Measurements from ENCODE around the gene E4F1. TPM values are rescaled to one million over a fixed set of nuclear protein-coding genes. Genes with fewer than 3 reads are reported as not detected.

E4F1 gene
- total RNA-seq, 1 experiment from 2014 or later = 49.0 TPM

GRCh38 chr16:2282262-2282661 is 58.9 kb downstream of the E4F1 start:
- Histone ChIP-seq H3K27ac (ENCODE audit: low read length) (no peak overlapping the region), H3K9ac (ENCODE audit: low read length) (no peak overlapping the region), H3K36me3 (ENCODE audit: low read depth, low read length) (no peaks in the 10 kb centered on the region), H3K4me1 (ENCODE audit: insufficient read depth, low read length) (no peaks in the 10 kb centered on the region), H3K4me3 (ENCODE audit: low read length) (no peak overlapping the region), H3F3A (ENCODE audit: low read length, unreplicated experiment) (no peaks in the 10 kb centered on the region), H3K79me2 (ENCODE audit: low read length) (no peaks in the 10 kb centered on the region), H3K27me3 (ENCODE audit: low read length) (no peaks in the 10 kb centered on the region), H3K9me2 (replicated peaks; ENCODE audit: low read length) (no peaks in the 10 kb centered on the region), H3K9me3 (ENCODE audit: low read length) (no peaks in the 10 kb centered on the region), H2AFZ (ENCODE audit: low read length) (no peak overlapping the region), H4K20me1 (ENCODE audit: low read length) (no peaks in the 10 kb centered on the region), H3K4me2 (ENCODE audit: low read length) (no peak overlapping the region)
- DNase-seq = no peak
- CTCF ChIA-PET = no interaction called here
- POLR2A ChIA-PET (ENCODE audit: unreplicated experiment) = no interaction called here
- TF ChIP-seq EZH2 (IDR thresholded peaks at IDR 0.05; ENCODE audit: low read length, unreplicated experiment) (no peak), EZH2phosphoT487 (IDR thresholded peaks at IDR 0.05; ENCODE audit: borderline replicate concordance, low read length) (no peak), CTCF (conservative IDR thresholded peaks at IDR 0.05; ENCODE audit: low read depth, low read length) (no peak)
- no peak for ATAC-seq
- intact Hi-C loops (cut with micrococcal nuclease) = no loop called here
- no TSS peak for BruUV-seq (replicated peaks)

GRCh38 chr16:2282866-2283555 is 59.6 kb downstream of the E4F1 start:
- Histone ChIP-seq H3K9me3 (ENCODE audit: low read length) (no peaks in the 10 kb centered on the region), H3K27me3 (ENCODE audit: low read length) (no peaks in the 10 kb centered on the region), H3K4me1 (ENCODE audit: insufficient read depth, low read length) (no peaks in the 10 kb centered on the region), H3K79me2 (ENCODE audit: low read length) (no peaks in the 10 kb centered on the region), H2AFZ (ENCODE audit: low read length) (no peak overlapping the region), H3K9ac (ENCODE audit: low read length) (no peak overlapping the region), H3F3A (ENCODE audit: low read length, unreplicated experiment) (no peaks in the 10 kb centered on the region), H3K4me3 (ENCODE audit: low read length) (no peak overlapping the region), H3K9me2 (replicated peaks; ENCODE audit: low read length) (no peaks in the 10 kb centered on the region), H4K20me1 (ENCODE audit: low read length) (no peaks in the 10 kb centered on the region), H3K36me3 (ENCODE audit: low read depth, low read length) (no peaks in the 10 kb centered on the region), H3K4me2 (ENCODE audit: low read length) (no peak overlapping the region), H3K27ac (ENCODE audit: low read length) (no peak overlapping the region)
- intact Hi-C loops (cut with micrococcal nuclease) = no loop called here
- TF ChIP-seq EZH2phosphoT487 (IDR thresholded peaks at IDR 0.05; ENCODE audit: borderline replicate concordance, low read length) = no peak
- TF ChIP-seq EZH2 (IDR thresholded peaks at IDR 0.05; ENCODE audit: low read length, unreplicated experiment) = no peak
- no peak for TF ChIP-seq CTCF (conservative IDR thresholded peaks at IDR 0.05; ENCODE audit: low read depth, low read length)
- no TSS peak for BruUV-seq (replicated peaks)
- POLR2A ChIA-PET (ENCODE audit: unreplicated experiment) = no interaction called here
- ATAC-seq (no peak), DNase-seq (no peak)
- CTCF ChIA-PET = no interaction called here

GRCh38 chr16:2284001-2284770 is 60.8 kb downstream of the E4F1 start:
- Histone ChIP-seq H3K36me3 (ENCODE audit: low read depth, low read length) (no peaks in the 10 kb centered on the region), H3K4me1 (ENCODE audit: insufficient read depth, low read length) (no peaks in the 10 kb centered on the region), H3K27me3 (ENCODE audit: low read length) (no peaks in the 10 kb centered on the region), H3K4me2 (ENCODE audit: low read length) (no peak overlapping the region), H3K9me3 (ENCODE audit: low read length) (no peaks in the 10 kb centered on the region), H3K79me2 (ENCODE audit: low read length) (no peaks in the 10 kb centered on the region), H2AFZ (ENCODE audit: low read length) (no peak overlapping the region), H3K9me2 (replicated peaks; ENCODE audit: low read length) (no peaks in the 10 kb centered on the region), H4K20me1 (ENCODE audit: low read length) (no peaks in the 10 kb centered on the region), H3F3A (ENCODE audit: low read length, unreplicated experiment) (no peaks in the 10 kb centered on the region), H3K9ac (ENCODE audit: low read length) (no peak overlapping the region), H3K4me3 (ENCODE audit: low read length) (no peak overlapping the region), H3K27ac (ENCODE audit: low read length) (no peak overlapping the region)
- intact Hi-C loops (cut with micrococcal nuclease) = no loop called here
- DNase-seq = no peak
- POLR2A ChIA-PET (ENCODE audit: unreplicated experiment) = no interaction called here
- no peak for TF ChIP-seq CTCF (conservative IDR thresholded peaks at IDR 0.05; ENCODE audit: low read depth, low read length)
- TF ChIP-seq EZH2 (IDR thresholded peaks at IDR 0.05; ENCODE audit: low read length, unreplicated experiment) = no peak
- TF ChIP-seq EZH2phosphoT487 (IDR thresholded peaks at IDR 0.05; ENCODE audit: borderline replicate concordance, low read length) = no peak
- BruUV-seq (replicated peaks) = no TSS peak
- CTCF ChIA-PET = no interaction called here
- no peak for ATAC-seq
